Smooth muscle cell (in vitro differentiated cells): Measurements from ENCODE around the gene SHMT1. TPM values are rescaled to one million over a fixed set of nuclear protein-coding genes. Genes with fewer than 3 reads are reported as not detected.

ENCODE experiments used
- DNase-seq: peaks from one replicate; lab custom pipeline; 2025; ENCODE audit not compliant: unreplicated experiment; lab: John Stamatoyannopoulos, UW
- H2AFZ ChIP-seq: fragments of 200-600 bp; sonication (generic); 2 replicates; pipeline ENCODE4 v1.6.0; 2016; ENCODE audit warnings: antibody characterized with exemption, low read depth, mild to moderate bottlenecking
- H3F3A ChIP-seq: fragments of 200-600 bp; sonication (generic); 2 replicates; pipeline ENCODE4 v1.6.0; 2017; ENCODE audit warnings: antibody characterized with exemption, low read depth
- H3K27ac ChIP-seq: fragments of 200-600 bp; sonication (generic); 2 replicates; pipeline ENCODE4 v1.5.1; 2016; ENCODE audit warnings: low read depth, mild to moderate bottlenecking
- H3K27me3 ChIP-seq: fragments of 200-600 bp; sonication (generic); 2 replicates; pipeline ENCODE4 v1.6.1; 2016; ENCODE audit warnings: low read depth, mild to moderate bottlenecking
- H3K36me3 ChIP-seq: fragments of 200-600 bp; sonication (generic); 2 replicates; pipeline ENCODE4 v1.5.1; 2016; ENCODE audit warnings: low read depth
- H3K4me1 ChIP-seq: fragments of 200-600 bp; sonication (generic); 2 replicates; pipeline ENCODE4 v1.5.1; 2016; ENCODE audit warnings: low read depth
- H3K4me2 ChIP-seq: fragments of 200-600 bp; sonication (generic); 2 replicates; pipeline ENCODE4 v1.6.0; 2016; ENCODE audit warnings: mild to moderate bottlenecking
- H3K4me3 ChIP-seq: fragments of 200-600 bp; sonication (generic); 2 replicates; pipeline ENCODE4 v1.5.1; 2016; ENCODE audit warnings: mild to moderate bottlenecking
- H3K79me2 ChIP-seq: fragments of 200-600 bp; sonication (generic); 2 replicates; pipeline ENCODE4 v1.6.0; 2016; ENCODE audit warnings: low read depth, mild to moderate bottlenecking
- H3K9ac ChIP-seq: fragments of 200-600 bp; sonication (generic); 2 replicates; pipeline ENCODE4 v1.6.0; 2016; ENCODE audit warnings: low read depth
- H3K9me3 ChIP-seq: fragments of 200-600 bp; sonication (generic); replicated peaks from 2 replicates; pipeline ENCODE4 v1.5.1; 2016; ENCODE audit warnings: low read depth
- H4K20me1 ChIP-seq: fragments of 200-600 bp; sonication (generic); 2 replicates; pipeline ENCODE4 v1.6.0; 2016; ENCODE audit warnings: low read depth
- WGBS: methylation state at CpG from one replicate; pipeline ENCODE4 v1.1.7; 2016; ENCODE audit warnings: low lambda C conversion rate; 5-methylcytosine and 5-hydroxymethylcytosine counted together
- polyA plus RNA-seq: library from polyadenylated mRNA; unstranded; fragments of >200 nt; fragmentation: Nextera tagmentation; extraction: Ambion mirVana; gene quantifications from 2 replicates; pipeline ENCODE4 v1.2.1, GENCODE V29; 2016
- total RNA-seq: library from RNA; depleted of rRNA; stranded (reverse); fragments of >200 nt; gene quantifications from 2 replicates; pipeline ENCODE4 v1.2.3, GENCODE V29; 2014
- TF ChIP-seq, protein P1 (sequence below): fragments of 200-600 bp; sonication (generic); IDR thresholded peaks from 2 replicates; pipeline ENCODE4 v1.5.1; 2017; ENCODE audit warnings: borderline replicate concordance, mild to moderate bottlenecking, antibody characterized with exemption; ENCODE audit not compliant: insufficient read depth, poor library complexity, severe bottlenecking

Gene SHMT1
- total and polyA plus RNA-seq, 2 experiments from 2014 or later = 4.1 to 10.3 TPM

DNA sequence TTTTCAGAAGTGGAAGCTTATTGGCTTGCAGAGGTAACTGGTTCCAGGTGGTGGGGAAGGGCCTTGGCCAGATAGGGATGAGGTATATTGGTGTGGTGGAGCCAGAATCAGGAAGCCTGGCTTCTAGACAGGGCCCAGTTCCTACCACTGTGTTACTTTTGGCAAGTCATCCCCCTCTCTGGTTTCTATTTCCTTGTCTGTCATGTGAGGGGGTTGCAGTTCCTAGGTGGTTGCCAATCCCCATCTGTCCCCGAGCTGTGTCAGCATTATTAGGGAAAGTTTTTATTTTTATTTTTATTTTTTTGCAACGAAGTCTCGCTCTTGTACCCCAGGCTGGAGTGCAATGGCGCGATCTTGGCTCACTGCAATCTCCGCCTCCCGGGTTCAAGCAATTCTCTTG, 45.2 kb downstream of the SHMT1 start:
- over 99% methylated on average over 7 of the region's 7 CpGs for WGBS
- Histone ChIP-seq H3K79me2 (peaks cover 72% of the 10 kb centered on the region), H3F3A (peaks cover 11% of the 10 kb centered on the region), H2AFZ (no peak overlapping the region), H3K27me3 (no peaks in the 10 kb centered on the region), H3K4me2 (peak overlapping the region; percentile 54), H3K36me3 (peaks cover 5% of the 10 kb centered on the region), H4K20me1 (peaks cover 57% of the 10 kb centered on the region), H3K9ac (no peak overlapping the region), H3K9me3 (no peaks in the 10 kb centered on the region), H3K27ac (no peak overlapping the region), H3K4me3 (no peak overlapping the region), H3K4me1 (peaks cover 32% of the 10 kb centered on the region)
- no peak for DNase-seq
- TF ChIP-seq, protein P1, sequence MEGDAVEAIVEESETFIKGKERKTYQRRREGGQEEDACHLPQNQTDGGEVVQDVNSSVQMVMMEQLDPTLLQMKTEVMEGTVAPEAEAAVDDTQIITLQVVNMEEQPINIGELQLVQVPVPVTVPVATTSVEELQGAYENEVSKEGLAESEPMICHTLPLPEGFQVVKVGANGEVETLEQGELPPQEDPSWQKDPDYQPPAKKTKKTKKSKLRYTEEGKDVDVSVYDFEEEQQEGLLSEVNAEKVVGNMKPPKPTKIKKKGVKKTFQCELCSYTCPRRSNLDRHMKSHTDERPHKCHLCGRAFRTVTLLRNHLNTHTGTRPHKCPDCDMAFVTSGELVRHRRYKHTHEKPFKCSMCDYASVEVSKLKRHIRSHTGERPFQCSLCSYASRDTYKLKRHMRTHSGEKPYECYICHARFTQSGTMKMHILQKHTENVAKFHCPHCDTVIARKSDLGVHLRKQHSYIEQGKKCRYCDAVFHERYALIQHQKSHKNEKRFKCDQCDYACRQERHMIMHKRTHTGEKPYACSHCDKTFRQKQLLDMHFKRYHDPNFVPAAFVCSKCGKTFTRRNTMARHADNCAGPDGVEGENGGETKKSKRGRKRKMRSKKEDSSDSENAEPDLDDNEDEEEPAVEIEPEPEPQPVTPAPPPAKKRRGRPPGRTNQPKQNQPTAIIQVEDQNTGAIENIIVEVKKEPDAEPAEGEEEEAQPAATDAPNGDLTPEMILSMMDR = no peak

DNA sequence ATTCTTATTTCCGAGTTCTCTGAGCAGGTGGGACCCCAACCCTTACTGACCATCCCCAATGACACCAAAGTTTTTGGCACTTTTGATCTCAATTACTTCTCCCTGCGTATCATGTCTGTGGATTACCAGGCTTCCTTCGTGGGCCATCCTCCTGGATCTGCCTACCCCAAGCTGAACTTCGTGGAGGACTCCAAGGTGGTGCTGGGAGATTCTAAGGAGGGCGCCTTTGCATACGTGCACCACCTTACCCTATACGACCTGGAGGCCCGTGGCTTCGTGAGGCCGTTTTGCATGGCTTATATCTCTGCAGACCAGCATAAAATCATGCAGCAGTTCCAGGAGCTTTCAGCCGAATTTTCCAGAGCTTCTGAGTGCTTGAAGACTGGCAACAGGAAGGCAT, 47.4 kb downstream of the SHMT1 start:
- H3K27ac ChIP-seq = peak overlapping the region; percentile 96
- H3K27me3 ChIP-seq = no peaks in the 10 kb centered on the region
- no peaks in the 10 kb centered on the region for H3K36me3 ChIP-seq
- peaks cover 90% of the 10 kb centered on the region for H3K79me2 ChIP-seq
- peak overlapping the region; percentile 98 for H3K4me2 ChIP-seq
- H3K9me3 ChIP-seq = no peaks in the 10 kb centered on the region
- DNase-seq = no peak
- TF ChIP-seq, protein P1 = no peak
- H4K20me1 ChIP-seq = peaks cover 62% of the 10 kb centered on the region
- peaks cover 11% of the 10 kb centered on the region for H3F3A ChIP-seq
- WGBS = 81% methylated on average over 11 of the region's 11 CpGs
- no peak overlapping the region for H2AFZ ChIP-seq
- peaks cover 40% of the 10 kb centered on the region for H3K4me1 ChIP-seq
- H3K9ac ChIP-seq = peak overlapping the region; percentile 96
- peak overlapping the region; percentile 90 for H3K4me3 ChIP-seq

DNA sequence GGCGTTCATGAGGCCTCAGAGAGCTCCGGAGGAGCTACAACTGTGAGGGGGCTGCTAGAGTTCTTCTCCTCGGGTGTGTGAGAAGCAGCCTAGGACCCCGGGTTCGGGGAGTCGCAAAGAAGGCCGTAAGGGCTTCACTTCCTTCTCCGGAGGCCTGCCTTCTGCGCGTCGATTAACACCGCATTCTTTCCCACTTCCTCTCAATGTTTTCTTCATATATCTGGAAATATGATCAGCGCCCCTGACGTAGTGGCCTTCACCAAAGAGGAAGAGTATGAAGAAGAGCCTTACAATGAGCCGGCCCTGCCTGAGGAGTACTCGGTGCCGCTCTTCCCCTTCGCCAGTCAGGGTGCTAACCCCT, 47.8 kb downstream of the SHMT1 start:
- peak overlapping the region; percentile 96 for H3K27ac ChIP-seq
- H3K4me3 ChIP-seq = peak overlapping the region; percentile 90
- no peak for DNase-seq
- H3F3A ChIP-seq = peaks cover 11% of the 10 kb centered on the region
- H3K36me3 ChIP-seq = no peaks in the 10 kb centered on the region
- H3K9me3 ChIP-seq = no peaks in the 10 kb centered on the region
- H3K4me1 ChIP-seq = peaks cover 40% of the 10 kb centered on the region
- peaks cover 90% of the 10 kb centered on the region for H3K79me2 ChIP-seq
- H4K20me1 ChIP-seq = peaks cover 58% of the 10 kb centered on the region
- peak overlapping the region; percentile 98 for H3K4me2 ChIP-seq
- WGBS = 15% methylated on average over 18 of the region's 18 CpGs
- H3K27me3 ChIP-seq = no peaks in the 10 kb centered on the region
- H2AFZ ChIP-seq = peak overlapping the region; percentile 81
- H3K9ac ChIP-seq = peak overlapping the region; percentile 96
- TF ChIP-seq, protein P1 = no peak
